T-helper 9 cell (primary cell): ENCODE measurements around the gene GPR17.

ENCODE experiments used
- DNase-seq: peaks from one replicate; pipeline ENCODE4 v3.0.0-alpha.2; 2020

GPR17 gene

DNA sequence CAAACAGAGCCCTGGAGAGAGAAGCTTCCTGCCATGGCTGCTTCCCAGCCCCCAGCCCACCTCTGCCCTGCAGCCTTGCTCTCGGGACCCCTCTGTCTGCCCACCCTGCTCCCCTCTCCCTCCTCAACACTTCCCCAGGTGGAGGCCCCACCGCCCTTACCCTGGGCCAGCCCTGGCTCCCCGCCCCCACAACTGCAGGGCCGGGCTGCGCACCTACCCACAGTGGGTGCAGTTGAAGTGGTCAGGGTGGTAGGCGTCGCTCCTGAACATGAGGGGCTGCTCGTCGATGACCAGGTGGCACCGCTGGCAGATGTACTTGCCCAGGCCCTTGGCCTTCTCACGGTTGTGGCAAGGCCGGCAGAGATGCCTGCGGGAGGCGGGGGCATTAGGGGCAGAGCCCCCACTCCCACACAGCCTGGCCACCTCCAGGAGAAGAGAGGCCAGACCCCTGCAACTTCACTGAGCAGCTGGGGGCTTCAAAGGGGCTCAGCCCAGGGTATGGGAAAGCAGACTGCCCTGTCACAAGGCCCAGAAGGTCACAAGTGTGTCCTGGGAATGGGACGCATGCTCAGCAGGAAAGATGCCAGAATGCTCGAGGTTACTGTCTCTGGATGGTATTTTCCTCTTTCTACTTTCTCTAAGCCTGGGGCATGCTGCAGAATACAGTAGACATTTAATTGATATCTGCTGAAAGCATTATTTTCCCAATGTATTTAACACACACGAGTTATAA, 3.1 kb upstream of the GPR17 start:
- DNase-seq: no peak

DNA sequence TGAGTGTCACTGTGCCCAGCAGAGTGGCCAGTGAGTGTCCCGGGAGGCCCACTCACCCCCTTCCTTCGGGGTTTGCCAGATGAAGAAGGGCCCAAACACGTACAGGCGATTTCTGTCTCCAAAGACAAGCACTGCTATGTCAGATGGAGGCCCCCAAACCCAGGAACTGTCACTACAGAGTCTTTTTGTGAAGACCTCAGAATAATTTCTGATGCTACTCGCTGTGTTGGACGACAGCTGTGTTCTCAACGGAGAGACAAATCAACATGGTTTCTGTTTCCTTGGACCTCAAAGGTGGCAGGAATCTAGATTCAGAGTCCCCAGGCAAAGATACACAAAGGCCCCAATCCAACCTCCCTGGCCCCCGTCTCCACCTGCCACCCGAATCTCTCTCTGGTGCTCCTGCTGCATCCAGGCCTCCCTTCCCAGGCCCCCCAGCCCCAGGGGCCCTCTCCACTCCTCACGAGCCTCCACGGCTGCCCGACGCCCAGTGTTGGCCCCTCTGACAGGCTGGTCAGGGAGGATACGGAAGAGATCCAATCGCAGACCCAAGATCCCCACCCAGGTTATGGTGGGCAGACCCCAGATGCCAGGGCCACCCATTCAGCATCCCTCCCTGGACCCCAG, 2.4 kb upstream of the GPR17 start:
- no peak for DNase-seq

DNA sequence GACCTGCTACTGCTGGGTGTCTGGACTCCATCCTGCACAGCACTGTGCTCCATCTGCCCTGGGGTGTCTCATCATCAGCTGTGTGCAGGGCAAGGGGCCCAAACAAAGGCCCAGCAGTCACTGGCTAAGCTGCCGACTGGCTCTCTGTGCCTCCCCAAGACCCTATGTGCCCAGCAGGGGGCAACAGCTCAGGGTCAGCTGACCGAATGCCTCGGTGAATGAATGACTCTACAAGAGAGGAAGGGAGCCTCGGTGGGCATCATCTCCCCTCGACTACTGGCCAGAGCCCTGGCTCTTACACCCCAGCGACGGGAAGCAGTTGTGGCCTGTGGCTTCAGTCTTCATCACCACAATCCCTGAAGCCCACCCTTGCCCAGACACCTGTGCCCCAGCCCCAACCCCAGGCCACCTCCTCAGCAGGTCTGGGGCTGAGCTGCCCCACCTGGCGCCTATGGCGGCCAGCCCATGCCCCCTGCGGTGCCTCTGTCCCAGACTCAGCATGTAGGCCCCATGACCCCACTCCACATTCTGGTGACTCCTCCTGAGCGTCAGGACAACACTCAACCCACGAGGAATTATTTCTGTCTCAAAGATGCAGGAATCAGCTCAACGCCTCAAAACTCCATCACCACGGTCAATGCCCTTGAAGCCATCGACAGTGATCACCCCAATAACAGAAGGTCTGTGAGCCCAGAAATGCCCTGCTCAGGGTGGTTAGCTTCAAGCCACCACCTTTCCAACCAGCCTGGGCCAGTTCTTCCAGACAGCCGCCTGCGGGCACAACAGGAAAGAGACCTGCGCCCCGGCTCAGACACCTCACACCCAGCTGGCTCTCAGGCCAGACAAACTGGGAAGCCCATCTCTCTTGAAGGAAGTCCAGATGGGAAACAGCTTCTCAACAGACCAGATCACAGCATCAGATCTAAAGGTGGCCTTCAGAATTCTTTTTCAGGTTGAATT, 1.6 kb upstream of the GPR17 start:
- no peak for DNase-seq

DNA sequence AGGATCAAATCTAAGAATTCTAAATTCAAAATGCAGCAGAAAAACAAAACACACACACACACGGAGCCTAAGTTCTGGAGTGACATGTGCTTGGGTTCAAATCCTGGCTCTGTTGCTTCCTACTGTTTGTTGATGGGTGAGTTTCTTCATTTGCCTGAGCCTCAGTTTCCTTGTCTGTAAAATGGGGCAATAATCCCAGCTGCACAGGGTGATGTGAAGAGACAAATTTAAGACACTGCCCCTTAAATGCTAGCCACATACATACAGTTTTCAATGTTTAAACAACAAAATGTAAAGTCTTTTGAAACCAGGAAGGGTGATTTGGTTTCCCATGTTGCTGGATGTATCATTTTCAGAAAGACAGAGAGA, 943 bp upstream of the GPR17 start:
- no peak for DNase-seq

DNA sequence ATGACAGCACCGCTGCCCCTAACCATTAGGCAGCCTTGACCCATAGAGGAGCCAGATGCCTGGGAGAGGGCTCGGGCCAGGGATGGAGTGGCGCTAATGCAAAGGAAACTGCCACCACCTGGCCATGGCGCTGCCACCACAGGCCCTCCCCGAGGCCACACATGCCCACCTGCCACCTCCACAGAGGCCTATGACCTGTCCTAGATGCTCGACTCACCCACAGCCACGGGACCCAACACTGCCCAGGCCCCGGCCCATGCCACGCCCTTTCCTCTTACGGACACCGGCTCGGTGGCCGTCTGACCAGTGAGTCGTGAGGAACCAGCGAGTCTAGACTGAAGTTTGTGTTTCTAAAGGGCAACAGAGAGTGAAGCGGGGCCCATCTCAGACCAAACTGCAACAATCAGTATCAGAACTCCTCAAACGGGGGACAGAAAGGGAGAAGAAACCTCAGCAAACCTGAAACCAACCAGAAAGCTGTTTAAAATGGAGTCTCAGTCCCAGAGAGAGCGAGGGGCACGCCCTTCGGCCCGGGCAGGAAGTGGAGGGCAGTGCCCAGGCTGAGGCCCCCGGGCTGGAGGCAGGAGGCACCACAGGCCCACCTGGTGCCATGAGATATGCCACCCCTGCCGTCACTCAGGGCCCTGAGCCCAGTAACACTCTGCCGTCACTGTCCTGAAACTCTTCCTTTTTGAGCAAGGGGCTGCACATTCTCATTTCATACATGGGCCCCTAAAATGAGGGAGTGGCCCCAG, 711 bp downstream of the GPR17 start:
- DNase-seq: no peak

DNA sequence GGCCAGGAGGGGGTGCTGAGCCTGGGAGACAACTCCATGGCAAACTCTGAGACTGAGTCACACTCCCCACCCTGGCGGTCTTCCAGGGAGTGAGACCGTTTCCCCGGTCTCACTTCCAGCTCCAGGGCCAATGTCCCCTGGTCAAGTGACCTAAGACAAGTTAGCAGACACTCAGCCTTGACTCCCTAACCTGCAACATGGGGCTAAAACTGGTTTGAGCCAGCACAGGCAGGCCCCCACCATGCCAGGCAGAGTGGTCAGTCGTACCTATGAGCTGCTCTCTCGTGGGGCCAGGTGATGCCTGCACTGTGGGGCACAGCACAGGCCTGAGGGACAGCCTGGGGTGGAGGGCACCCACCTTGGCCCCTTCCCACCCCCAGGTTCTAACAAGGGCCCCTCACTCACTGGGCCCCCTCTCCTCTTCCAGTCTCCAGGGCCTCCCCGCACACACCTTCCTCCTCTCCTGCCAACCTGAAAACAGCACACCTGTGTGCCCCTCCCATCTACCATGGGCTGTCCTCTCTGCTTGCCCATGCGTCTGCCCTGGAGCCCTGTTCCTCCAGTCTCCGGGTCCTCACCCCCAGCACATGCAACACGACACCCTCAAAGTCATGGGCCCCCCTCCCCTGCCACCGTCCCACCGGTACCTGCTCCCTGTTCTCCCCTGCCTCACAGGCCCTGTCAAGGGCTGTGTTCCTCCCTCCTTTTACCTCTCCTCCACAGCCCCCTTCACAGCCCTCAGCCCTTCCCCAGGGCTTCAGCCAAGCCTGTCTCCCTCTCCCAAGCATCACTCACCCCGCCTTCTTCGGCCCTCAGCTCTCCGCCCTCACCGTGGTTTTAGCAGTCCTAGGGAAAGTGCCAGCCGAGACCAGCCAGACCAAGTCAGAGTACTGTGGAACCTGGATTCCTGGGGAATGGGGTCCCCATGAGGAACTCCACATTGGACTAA, 1.6 kb downstream of the GPR17 start:
- no peak for DNase-seq

DNA sequence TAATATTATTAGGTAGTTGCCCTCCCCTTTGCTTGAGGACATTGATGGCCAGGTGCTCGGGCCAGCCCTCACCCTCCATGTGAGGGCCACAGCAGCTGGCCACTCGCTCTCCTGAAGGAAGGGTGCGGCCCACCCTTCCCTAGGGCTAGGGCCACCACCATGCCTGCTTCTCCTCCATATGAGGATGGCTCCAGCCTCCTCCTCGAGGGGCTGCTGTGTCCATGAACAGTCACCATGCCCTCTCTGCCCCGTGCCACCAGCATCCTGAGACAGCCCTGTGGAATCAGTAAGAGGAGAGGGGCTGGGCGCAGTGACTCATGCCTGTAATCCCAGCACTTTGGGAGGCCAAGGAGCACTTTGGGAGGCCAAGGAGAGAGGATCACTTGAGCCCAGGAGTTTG, 2.4 kb downstream of the GPR17 start:
- no peak for DNase-seq

DNA sequence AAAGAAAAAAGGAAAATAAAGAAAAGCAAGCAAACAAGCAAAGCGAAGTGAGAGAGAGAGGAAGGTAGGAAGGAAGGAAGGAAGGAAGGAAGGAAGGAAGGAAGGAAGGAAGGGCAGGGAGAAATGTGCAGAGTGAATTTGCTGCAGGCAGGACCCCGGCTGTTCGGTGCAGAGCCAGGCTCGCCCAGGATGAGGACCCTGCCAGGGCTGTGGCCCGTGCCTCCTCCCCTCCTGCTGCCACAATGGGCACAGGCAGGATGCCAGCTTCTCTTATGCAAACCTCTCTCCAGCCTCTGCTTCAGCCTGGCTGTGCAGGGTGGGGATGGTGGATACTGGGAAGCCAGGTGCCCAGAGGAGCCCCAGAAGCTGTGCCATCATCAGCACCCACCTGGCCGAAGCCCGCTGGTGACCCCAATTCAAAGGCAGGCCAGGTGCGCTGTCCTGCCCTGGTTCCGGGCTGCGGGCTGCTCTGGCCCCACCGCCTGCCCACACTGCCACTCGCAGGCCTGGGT, 3.2 kb downstream of the GPR17 start:
- DNase-seq: no peak

DNA sequence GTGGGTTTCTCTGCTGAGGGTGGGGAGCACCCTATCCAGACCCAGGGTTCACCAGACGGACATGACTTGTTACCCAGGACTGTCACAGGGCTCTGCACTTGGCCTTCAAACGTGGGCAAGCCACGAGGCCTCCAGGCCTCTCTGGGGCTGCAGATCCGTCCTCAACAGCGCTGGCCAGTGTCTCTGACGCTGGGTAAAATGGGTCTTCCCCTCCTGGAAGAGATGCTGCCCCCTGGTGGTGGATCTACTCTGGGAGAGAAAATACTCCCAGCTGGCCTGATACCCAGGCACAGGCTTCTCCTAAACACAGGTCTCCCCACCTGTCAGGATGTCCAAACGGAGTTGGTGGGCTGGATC, 3.7 kb downstream of the GPR17 start:
- peak; percentile 87 for DNase-seq

DNA sequence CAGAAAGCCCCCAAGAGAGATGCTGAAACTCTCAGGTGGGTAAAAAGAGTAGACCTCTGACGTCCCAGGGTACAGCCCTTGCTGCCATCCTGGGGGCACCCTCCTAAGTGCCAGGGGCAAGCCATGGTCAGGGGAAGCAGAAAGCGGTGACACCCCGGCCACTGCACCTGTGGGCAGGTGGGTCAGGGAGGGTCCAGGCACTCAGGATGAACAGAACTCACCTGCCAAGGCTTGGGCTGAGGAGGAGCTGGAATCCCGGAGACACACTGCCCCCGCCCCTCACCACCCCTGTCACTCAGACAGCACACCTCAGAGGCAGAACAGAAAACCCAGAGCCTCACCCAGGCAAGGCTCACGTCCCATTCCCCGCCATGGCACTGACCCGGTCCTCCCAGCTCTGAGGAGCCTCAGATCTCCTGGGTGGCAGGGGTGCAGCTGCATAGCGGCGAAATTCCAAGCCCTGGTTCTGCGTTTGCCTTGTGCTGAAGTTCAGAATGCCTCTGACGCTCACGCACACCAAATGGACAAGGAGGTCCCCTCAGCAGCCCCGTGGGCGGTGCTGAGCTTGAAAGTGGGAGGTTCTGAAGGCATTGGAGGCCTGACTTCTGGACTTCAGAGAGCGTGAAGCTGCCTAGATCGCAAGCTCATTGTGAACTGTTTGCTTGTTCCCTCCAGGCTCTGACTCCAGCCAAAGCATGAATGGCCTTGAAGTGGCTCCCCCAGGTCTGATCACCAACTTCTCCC, 4.3 kb downstream of the GPR17 start:
- DNase-seq: no peak

DNA sequence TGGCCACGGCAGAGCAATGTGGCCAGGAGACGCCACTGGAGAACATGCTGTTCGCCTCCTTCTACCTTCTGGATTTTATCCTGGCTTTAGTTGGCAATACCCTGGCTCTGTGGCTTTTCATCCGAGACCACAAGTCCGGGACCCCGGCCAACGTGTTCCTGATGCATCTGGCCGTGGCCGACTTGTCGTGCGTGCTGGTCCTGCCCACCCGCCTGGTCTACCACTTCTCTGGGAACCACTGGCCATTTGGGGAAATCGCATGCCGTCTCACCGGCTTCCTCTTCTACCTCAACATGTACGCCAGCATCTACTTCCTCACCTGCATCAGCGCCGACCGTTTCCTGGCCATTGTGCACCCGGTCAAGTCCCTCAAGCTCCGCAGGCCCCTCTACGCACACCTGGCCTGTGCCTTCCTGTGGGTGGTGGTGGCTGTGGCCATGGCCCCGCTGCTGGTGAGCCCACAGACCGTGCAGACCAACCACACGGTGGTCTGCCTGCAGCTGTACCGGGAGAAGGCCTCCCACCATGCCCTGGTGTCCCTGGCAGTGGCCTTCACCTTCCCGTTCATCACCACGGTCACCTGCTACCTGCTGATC, 4.9 kb downstream of the GPR17 start:
- DNase-seq: no peak

DNA sequence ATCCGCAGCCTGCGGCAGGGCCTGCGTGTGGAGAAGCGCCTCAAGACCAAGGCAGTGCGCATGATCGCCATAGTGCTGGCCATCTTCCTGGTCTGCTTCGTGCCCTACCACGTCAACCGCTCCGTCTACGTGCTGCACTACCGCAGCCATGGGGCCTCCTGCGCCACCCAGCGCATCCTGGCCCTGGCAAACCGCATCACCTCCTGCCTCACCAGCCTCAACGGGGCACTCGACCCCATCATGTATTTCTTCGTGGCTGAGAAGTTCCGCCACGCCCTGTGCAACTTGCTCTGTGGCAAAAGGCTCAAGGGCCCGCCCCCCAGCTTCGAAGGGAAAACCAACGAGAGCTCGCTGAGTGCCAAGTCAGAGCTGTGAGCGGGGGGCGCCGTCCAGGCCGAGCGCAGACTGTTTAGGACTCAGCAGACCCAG, 5.4 kb downstream of the GPR17 start:
- DNase-seq: no peak

DNA sequence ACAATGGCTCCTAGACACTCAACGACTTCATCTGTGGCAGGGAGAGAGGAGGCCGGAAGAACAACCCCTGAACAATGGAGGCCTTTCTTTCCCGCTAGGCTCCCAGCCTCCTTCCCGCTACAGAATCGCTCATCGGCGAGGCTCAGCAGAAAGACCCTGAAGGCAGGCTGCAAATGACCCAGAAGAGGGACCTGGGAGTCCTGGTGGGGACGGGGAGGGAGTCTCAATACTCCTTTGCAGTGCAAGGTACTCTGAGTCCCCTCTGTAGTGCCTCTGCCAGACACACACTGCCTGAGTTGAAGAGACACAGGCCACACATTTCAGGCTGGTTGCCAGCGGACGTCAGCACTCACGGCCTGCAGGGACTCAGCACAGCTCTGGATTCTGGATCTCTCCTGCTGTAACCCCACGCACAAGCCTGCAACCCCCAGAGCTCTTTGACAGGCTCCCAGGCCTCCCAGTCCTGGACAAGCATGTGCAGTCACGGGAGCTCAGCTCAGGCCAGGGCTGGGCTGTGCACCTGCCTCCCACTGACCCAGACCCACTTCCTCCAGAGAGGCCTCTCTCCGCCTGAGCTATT, 6.1 kb downstream of the GPR17 start:
- DNase-seq: no peak

DNA sequence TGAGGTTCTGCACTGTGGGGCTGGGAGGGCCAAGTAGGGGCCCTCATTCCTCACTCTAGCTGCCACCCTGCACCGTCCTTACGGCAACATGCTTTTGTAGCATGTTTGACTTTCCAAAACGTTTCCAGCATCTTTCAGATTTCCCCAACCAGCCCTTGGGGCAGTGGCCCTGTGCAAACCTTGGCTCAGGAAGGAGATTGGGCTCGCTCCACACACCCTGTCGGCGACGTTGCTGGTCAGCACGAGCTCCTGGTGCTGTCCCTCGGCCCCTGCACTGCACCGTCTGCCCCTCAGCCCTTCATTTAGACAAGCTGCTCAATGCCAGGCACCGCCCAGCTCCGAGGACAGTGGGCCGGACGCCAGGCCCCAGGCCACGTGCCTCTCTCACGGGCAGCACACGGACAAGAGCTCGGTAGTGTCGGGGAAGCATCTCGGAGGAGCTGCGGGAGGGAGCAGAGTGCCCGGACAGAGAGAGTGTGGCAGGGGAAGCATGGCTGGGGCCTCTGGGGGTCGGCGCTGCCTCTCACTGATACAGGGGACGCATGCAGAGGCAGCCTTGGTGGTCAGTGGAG, 6.9 kb downstream of the GPR17 start:
- no peak for DNase-seq

DNA sequence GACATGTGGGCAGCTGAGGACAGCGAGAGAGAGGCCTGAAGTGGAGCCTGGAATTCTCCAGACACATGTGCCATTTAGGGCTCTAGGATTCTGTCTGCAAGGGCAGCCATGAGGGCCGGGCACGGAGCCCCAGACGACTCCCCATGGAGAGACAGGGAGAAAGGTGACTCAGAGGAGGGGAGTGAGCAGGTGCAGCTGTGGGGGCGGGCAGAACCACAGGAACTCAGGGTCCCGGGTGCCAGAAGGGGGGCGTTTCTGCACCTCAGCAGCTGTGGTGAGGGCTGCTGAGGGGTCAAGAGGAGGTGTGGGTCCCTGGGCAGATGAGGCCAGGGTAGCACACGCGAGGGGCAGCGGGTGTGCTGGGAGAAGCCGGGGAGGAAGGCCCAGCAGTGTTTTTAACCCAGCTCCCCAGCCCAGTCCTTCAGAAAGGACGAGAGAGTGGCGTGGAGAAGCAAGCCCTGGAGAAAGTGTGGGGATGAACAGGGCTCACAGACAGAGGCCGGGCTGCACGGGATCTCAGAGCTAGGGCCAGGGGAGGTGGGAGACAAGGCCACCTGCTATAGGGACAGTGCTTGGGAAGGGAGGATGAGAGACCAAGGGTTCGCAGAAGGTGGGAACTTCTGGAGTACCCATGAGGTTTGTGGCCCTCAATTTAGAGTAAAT, 7.6 kb downstream of the GPR17 start:
- no peak for DNase-seq

DNA sequence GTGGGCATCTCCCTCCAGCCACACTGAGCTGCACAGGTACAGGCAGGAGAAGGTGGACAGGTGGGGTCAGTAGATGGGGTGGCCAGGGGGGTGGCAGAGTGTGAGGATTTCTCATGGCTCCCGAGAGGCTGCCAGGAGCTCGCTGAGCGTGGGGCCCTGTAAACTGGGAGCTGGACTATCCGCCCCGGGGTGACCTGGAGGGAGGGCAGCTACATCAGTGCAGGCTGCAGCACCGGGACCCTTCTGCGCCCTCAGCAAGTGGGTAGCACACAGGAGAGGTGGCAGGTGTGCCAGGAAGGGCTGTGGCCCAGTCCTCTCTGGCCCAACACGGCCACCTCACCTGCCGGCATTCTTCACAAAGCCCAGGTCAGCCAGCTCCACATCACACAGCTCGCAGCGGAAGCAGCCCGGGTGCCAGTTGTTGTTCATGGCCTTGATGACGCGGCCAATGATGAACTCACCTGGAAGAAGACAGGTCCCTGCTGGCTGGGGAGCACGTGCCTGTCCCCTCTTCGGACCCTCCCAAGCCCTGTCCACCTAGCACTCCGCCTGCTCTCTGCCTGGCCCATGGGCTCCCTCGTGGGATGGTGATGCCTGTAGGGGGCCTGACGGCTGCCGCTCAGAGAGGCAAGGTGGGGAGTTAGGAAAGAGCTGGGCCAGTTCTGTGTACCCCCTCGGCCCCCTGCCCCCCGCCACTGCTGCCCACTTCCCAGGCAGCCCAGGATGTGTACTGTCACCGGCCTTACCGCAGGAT, 8.3 kb downstream of the GPR17 start:
- no peak for DNase-seq

DNA sequence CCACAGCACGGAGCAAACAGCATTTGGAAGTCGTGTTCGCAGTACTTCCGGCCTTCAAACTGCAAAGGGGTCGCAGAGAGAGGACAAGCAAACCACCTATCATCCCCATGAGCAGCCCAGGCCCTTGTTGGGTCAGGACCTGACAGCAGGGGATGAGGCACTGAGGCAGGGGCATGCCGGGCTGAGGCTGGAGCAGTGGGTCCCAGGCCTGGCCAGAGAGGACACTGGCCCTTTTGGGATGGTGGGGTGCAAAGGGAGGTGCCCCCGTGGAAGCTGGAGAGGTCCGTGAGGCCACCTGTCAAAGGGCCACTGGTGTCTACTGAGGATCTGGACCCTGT, 8.9 kb downstream of the GPR17 start:
- DNase-seq: no peak
